ENCODE data around the gene TNNT2.
A peak's percentile ranks its signal among the peaks of the same experiment; 100 is the strongest.

The TNNT2 gene

GRCh38 chr1:201401700-201402099 is 24.2 kb upstream of the TNNT2 start:
- no peak for DNase-seq (ENCODE audit: low spot score)

GRCh38 chr1:201400852-201401230 is 23.4 kb upstream of the TNNT2 start:
- DNase-seq (ENCODE audit: low spot score), result no peak

DNA sequence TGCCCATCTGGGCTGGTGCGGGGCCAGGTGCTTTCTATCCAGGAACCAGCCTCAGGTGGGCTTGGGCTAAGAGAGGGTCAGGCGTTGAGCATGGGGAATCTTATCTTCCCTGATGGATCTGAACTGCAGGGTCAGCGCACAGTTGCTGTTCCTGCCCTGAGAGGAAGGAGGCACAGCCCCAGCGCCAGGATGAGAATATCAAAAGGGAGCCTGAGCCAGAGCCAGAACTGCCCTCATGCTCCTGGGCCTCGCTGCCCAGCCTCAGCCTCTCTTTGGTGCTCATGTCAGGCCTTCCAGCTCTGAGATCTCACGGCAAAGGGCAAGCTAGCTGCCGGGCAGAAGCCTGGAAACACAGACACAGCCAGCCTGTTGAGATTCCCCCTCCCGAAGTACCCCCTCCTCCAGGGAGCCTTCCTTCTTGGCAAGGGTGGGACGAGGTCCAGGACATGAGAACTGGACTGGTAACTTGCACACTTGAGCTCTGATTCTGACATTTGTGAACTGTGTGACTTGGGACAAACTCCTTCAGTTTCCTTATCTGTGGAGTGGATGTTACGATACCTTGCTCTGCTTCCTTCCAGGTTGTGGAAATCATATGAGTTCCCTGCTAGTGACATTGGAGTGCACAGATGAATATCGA is 22.9 kb upstream of the TNNT2 start:
- no peak for DNase-seq (ENCODE audit: low spot score)

DNA sequence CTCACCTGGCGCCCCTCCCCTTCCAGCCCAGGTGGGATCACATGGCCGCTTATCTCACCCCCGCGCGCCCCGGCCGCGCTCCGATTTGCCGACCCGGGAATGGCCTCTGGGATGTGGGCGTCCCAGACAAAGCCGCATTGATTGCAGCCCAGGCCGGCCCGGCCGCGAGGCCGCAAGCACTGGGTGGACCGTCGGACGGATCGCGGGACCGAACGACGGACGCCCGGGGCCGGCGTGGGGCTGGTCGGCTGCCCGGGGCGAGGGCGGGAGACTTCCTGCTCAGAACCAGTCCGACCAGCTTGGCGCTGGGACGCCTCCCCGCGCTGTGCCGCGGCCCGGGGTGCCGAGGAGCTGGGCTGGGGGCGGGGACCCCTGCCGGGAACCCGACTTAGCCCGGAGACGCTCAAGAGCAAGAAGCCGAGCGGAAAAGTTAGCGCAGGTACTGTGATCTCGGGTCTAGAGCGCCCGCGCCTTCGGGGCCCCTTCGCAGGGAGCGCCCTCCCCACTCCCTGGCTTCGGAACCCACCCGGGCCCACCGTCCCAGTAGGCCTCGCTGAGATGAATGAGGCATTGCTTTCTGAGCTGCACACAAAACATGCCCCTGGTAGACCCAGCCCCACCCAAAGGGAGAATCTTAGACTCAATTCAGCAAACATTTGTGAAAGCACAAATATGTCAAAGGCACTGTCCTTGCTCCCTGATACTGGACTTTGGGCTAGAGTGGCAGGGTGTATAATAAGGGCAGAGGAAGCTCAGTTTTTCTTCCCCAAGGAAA is 22.1 kb upstream of the TNNT2 start:
- DNase-seq (ENCODE audit: low spot score), result no peak

DNA sequence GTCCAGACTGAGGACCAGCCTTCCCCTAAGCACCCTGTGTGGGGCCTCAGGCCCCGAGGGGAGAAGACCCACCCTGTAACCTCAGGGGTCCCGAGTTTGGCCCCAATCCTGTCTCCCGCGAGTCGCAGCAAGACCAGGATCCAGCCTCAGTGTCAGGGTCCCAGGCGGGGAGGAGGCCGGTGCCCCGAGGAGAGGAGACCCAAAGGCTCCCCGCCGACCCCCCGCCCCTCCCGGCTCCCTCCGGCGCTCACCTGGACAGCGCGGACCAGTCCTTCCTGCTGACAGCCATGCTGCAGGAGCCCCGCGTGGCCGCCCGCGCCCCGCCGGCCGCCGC is 21.5 kb upstream of the TNNT2 start, which contains the start of gene LAD1:
TSS of gene LAD1 (minus strand) at position 307 of the 334 bp plus-strand sequence. CDS start at position 289, 18 bp downstream.
- DNase-seq (ENCODE audit: low spot score), result no peak

DNA sequence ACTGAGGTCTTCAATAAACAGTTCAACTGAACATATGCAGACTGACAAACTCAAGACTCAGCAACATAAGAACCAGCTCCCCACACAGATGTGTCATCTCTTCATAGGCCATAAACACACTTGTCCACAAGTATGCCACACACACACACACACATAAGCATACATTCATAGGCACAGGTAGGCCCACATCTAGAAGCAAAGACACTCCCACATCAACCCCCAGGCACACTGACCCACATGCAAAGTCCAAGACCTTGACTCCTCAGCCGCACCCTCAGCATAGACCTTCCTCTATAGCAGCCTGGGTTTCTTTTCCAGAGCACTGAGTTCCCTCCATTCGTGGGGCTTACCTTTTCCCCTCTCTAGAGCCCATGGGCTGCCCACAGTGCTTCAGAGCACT is 20.2 kb upstream of the TNNT2 start:
- DNase-seq (ENCODE audit: low spot score), result no peak

DNA sequence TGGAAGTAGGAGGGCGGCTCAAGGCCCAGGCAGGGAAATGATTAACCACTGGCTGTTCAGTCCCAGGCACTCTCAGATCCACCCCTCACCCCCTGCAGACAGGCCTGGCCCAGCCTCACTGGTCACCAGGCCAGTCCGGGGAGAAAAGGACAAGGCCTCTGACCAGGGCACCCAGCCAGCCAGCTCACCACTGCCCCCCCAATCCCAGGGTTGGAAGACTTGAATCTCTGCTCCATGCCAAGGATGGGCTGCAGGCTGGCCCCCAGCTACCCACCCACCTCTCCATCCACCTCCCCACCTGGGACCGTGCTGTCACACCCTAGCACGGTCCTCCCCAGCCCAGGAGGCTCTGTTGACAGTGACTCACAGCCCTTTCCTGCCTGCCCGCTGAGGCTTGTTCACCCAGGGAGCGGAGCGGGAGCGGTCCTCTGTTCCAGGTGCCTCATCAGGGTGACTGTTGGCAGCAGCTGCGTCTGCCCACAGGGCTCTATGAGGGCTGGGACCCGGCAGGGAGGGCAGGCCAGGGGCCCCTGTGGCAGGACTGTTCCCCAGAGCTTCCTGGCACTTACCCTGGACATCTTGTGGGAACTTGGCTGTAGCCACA is 19.5 kb upstream of the TNNT2 start:
- no peak for DNase-seq (ENCODE audit: low spot score)

- no peak for DNase-seq (ENCODE audit: low spot score)
These were observed 18.5 kb upstream of the TNNT2 start for GRCh38 chr1:201395936-201396335.

DNA sequence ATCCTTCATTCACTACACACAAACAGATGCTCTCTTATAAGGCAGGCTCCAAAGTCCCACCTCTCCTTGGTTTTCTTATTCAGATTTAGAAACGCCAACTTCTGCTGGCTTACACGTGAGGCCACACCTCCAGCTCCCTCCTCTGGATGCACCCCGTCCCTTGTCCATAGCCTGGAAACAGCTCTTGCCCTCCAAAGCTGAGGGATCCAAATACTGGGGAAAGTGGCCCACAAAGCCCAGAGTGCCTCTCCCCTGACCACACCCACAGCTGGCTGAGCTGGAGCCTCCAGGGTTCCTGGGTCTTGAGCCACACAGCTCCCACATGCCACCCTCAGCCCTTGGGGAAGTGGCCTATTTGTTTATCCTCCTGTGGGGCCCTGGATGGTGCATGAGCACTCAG is 17.1 kb upstream of the TNNT2 start:
- no peak for DNase-seq (ENCODE audit: low spot score)

DNA sequence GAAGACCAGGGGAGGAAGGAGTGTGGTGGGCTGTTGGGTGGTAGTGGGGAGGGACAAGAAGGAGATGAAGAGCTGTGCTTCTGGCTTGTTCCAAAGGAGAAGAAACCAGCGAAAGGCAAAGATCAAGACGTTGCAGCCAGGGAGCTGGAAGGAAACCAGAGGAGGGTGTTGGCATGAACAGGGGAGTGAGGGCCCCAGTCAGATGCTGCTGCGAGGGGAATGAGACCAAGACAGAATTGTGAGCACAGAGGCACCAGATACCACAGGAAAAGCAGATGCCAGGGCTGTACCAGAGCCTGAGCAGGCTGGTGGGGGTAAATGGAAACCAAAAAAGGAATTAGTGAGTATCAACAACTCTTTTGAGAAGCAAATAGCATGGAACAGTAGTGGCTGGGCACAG is 15.6 kb upstream of the TNNT2 start:
- no peak for DNase-seq (ENCODE audit: low spot score)

DNA sequence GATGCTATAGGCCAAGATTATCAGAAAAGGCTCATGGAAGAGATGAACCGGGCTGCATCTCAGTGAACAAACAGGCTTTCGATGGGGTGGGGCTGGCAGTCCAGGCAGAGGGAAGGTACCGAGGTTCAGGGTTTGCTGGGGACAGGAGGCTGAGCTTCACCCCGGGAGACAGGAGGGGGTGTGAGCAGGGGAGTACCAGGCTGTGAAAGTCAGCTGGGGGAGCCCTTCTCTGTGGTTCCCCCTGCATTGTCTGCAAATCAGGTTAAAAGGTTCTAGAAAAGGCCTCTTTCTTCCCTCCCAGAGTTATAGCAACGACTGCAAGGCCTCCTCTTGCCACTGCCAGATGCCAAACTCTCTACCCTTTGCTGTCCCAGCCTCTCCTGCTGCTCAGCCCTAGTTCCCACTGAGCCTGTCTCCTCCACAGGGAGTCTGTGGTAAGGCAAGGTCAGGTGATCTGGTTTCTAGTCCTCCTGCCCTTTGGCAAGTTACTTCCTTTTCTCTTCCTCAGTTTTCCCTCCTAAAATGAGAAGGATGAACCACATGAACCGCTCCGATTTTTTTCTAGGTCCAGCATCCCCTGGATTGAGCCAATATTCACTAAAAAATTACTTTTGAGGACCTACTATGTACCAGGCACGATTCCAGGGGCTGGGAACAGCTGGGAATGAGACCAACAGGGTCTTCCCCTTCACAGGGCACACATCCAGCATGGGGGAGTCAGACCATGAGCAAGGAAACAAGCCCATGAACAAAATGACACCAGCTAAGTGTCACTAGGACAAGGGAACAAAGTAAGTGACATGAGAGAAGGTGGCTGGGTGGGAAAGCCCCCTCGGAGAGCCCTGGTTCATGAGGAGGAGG is 14.4 kb upstream of the TNNT2 start:
- no peak for DNase-seq (ENCODE audit: low spot score)

- no peak for DNase-seq (ENCODE audit: low spot score)
These were observed 13.7 kb upstream of the TNNT2 start for GRCh38 chr1:201391225-201391624.

DNA sequence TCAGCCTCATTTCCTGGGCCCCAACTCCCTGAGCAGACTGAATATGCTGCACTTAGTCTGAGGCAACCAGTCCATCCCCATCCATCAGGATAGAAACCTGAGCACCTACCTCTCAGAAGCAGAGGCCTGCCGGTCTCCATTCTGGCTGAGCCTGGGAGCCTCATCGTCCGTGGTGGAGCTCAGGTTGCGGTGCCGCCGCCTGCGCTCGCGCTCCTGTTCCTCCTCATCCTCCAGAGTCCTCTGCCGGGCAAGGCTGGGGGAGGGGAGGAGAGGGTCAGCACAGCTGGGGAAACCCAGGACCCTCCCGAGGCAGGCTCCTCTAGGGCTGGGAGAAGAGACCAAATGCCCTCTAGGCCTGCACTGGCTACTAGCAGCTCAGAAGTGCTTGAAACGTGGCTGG is 11.6 kb upstream of the TNNT2 start:
- DNase-seq (ENCODE audit: low spot score), result no peak

- DNase-seq (ENCODE audit: low spot score), result no peak
These were observed 8.7 kb upstream of the TNNT2 start for GRCh38 chr1:201386208-201386607.

- peak; percentile 30 for DNase-seq (ENCODE audit: low spot score)
These were observed 7.9 kb upstream of the TNNT2 start for GRCh38 chr1:201385299-201385891.

DNA sequence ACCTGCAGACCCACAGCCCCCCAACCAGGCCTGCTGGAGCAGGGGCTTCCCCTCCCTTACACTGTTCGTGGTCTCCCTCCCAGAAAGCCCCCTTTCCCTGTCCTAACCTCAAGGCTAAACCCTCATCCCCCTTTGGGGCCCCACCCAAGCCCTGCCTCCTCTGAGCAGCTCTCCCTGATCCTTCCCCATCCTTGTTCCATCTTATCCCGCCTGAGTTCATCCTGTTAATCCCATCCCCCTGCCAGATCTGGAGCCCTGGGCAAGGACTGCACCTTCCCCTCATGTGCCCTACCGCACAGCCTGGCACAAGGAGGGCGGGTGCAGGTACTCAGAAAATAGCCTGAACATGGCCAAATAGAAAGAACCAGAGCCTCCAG is 6.9 kb upstream of the TNNT2 start:
- no peak for DNase-seq (ENCODE audit: low spot score)

DNA sequence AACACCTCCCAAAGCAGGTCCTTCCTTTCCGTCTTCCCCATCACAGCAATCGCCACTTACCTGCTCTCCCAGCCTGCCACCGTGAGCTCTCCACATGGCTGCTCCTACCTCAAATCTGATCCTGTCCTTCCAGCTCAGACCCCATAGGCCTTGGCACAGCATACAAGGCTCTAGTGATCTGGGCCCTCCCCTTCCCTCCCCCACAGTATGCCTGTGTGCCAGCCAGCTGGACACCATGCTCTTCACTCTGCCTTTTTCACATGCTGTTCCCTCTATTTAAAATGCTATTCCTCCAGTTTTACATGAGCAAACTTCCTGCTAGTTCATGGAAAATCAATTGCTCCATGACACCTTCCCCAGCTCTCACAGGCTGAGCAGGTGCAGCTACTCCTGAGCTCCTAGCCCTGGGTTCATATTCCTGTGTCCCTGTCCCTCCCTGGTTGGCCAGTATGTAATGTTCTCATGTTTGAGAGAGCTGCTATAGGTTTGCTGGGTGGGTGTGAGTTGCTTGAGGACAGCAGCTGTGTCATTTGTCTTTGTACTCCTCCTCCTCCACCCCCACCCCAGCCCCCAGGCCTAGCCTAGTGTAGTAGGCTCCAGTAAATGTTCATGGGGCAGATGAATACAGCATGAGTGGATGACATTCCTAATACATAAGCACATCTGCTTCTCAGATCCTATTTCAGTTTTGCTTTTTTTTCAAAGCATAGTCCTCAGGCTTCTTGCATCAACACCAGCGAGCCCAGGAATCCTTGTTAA is 6.3 kb upstream of the TNNT2 start:
- DNase-seq (ENCODE audit: low spot score), result peak; percentile 18

GRCh38 chr1:201381130-201381529 is 3.6 kb upstream of the TNNT2 start:
- no peak for DNase-seq (ENCODE audit: low spot score)

DNA sequence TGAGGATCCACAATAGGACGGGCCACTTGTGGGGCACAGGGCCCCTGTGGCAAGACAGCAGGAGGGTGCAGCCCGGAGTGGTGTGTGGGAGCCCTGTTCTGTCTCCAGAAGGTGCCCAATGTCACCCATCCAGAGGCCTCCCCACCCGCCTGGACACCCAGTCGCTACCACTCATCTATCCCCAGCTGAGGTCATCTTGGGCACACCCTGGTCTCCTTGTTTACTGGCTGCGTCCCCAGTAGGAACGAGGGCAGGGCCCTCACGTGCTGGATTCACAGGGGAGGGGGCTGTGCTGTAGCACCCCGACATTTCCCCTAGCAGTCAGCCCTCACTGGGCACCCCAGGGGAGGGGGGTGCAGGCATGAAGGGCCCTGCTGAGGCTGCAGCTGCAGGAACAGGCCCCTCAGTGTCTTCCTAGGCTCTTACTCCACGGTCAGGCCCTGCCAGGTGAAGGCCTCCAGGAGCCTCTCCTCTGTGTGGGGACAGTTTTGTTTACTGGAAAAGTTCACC is 2.3 kb upstream of the TNNT2 start:
- no peak for DNase-seq (ENCODE audit: low spot score)

- no peak for DNase-seq (ENCODE audit: low spot score)
These were observed 1.3 kb upstream of the TNNT2 start for GRCh38 chr1:201378804-201379203.

All from kidney capillary endothelial cell (primary cell).